GM13977 (cell line): ENCODE results near the gene MCM10.

Experiments
- DNase-seq: peaks from one replicate; pipeline ENCODE4 v3.0.0; 2012; ENCODE audit warnings: low spot score
- in situ Hi-C: fragments of 300-500 bp; cut with MboI; formaldehyde crosslinking; loops from one replicate; pipeline ENCODE4 v1.12.0; 2022; ENCODE audit warnings: low sequenced_read_pairs, low pct_unique_long_range_greater_than_20kb, mixed read lengths, inconsistent platforms; ENCODE audit not compliant: unreplicated experiment
- TF ChIP-seq, protein P1 (sequence below): IDR thresholded peaks from 2 replicates; pipeline ENCODE4 v1.5.1; 2012; ENCODE audit warnings: mild to moderate bottlenecking, control low read depth; ENCODE audit not compliant: insufficient read depth; ENCODE audit errors: extremely low read depth, missing control alignments

Gene MCM10

DNA sequence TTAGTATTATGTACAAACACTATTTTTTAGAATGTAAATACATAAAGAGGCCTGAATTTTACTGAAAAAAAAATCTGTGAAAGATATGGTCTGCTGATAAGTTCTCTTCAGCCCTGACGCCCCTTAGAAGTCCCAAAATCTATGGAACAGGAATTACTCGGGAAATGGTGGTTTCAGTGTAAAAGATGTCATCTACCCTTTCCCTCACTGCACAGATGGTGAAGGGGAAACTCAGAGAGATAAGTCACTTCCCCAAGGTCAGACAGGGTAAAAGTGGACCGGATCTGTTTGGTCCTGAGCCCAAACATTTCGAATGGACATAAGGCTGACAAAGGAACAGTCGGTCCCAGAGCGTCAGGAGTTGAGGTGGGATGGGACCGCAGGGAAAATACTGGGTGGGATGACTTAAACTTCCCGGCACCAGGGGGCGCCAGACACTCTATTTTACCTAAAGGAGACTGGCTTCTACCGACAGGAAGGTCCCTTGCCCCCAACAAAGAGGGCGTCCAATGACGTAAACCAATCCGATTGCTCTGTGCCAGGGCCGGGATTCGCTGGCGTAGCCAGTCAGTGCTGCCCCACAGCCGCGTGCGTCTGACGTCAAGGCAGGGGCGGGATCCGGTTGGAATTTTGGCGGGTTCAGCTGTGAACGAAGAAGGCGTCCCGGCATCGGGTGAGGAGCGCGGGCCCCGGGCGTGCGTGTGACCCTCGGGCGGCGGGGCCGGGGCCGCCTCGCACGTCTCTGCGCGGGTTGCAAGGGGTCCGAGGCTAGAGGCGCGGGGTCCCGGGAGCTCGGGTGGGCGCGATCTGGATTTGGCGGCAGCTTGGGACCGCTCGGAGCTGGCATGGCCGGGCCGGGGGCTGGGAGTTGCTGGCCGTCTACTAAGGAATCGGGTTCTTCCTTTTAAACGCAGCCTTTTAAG lies at the start of gene MCM10:
Gene MCM10, plus strand, starts transcription at position 625 of the 923 bp plus-strand sequence. CDS start 2,645 bp downstream, outside the sequence.
- DNase-seq, result peak; percentile 99
- in situ Hi-C loops, result no loop called here
- TF ChIP-seq, protein P1, sequence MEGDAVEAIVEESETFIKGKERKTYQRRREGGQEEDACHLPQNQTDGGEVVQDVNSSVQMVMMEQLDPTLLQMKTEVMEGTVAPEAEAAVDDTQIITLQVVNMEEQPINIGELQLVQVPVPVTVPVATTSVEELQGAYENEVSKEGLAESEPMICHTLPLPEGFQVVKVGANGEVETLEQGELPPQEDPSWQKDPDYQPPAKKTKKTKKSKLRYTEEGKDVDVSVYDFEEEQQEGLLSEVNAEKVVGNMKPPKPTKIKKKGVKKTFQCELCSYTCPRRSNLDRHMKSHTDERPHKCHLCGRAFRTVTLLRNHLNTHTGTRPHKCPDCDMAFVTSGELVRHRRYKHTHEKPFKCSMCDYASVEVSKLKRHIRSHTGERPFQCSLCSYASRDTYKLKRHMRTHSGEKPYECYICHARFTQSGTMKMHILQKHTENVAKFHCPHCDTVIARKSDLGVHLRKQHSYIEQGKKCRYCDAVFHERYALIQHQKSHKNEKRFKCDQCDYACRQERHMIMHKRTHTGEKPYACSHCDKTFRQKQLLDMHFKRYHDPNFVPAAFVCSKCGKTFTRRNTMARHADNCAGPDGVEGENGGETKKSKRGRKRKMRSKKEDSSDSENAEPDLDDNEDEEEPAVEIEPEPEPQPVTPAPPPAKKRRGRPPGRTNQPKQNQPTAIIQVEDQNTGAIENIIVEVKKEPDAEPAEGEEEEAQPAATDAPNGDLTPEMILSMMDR, result peak; percentile 73

DNA sequence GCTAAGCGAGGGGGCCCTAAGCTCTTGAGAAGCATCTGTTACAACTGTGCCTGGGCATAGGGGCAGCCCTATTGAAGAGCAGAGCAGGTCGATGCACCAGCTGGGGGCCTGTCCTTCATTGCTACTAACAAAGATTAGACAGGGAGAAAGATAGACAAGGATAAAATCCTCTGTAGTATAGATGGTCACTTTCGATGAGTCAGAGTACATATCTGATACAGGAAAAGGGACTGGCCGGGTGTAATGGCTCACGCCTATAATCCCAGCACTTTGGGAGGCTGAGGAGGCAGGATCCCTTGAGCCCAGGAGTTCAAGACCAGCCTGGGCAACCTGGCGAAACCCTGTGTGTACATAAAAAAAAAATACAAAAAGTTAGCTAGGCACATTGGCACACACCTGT lies 47.8 kb upstream of the MCM10 start:
- in situ Hi-C loops, result no loop called here
- TF ChIP-seq, protein P1, result no peak
- DNase-seq, result no peak

DNA sequence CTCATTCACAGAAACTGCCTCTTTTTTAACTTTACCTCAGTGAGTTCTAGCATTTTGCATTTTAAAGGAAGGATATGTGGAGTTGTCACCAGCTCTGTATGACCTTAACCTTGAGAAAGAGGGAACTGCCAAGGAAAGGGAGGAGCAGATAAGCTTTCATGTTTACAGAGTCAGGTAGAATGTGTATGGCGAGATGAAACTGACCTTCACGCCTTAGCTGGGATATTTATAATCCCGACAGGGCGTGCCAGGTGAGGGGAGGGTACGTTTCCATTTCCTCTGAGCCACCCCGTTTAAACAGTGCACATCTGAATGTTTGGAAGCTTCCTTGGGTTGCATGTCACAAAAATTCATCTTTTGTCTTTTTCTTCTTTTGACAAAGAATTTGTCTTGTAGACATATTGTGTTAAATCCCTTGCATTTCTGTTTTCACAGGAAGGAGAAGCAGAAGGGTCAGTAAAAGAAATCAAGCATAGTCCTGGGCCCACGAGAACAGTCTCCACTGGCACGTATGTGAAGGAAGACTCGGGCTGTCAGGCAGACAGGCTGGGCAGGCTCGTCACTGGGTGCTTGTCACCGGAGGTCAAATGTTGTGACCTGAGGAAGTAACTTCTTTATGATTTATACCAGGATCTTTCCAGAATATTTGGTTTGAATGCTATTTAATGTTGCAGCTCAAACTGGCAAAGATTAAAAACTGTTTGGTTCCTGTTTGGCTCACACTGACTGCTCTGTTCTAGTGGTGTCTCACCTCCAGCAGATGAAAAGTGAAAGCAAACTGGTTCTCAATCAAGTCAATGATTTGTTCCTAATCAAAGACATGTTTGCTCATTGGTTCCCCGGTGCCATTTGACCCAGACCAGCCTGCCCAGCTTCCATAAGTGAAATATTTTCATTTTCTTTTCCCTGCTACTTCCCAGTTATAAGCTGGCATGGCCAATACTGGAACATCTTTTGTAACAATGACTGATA lies 45.2 kb upstream of the MCM10 start:
- no peak for DNase-seq
- in situ Hi-C loops, result no loop called here
- TF ChIP-seq, protein P1, result no peak

DNA sequence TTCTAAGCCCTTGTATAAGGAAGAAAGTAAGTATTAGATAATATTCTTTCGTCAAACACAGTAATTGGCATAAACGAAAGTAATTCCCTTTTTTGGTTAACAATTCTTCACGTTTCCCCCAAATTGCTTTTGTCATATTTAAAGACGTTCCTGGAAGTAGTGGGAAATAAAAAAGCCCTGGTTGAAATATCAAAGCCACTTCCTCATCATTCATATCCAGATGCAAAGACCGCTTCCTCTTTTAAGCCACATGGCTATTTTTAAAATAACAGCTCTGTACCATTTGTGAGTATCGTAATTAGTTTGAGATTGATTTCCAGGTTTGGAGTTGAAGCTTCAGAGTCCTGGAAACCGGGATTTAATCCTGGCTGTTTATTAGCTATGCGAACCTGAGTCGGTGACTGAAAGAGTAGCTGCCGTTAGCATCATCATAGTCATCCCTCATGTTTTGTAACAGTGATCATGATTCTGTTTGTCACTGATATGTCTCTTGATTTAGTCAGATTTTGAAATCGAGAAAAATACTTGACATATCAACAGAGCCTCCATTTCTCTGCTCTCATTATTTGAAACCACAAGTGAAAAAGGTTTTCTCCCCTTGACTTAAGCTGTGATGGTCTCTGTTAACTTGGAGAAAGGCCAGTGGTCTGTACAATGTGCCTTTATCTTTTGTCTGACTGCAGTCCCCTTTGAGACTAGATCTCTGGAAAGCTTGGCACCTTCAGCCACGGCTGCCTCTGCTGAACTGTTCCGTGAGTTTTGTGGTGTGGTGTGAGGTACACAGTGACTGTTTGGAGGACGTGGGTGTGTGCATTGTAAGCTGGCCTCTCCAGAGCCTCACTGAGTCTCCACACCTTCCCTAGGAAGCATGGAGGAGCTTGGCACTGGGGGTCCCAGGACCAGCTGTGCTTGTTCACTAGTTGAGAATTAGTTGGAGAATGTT lies 43.2 kb upstream of the MCM10 start:
- in situ Hi-C loops, result no loop called here
- TF ChIP-seq, protein P1, result no peak
- no peak for DNase-seq

DNA sequence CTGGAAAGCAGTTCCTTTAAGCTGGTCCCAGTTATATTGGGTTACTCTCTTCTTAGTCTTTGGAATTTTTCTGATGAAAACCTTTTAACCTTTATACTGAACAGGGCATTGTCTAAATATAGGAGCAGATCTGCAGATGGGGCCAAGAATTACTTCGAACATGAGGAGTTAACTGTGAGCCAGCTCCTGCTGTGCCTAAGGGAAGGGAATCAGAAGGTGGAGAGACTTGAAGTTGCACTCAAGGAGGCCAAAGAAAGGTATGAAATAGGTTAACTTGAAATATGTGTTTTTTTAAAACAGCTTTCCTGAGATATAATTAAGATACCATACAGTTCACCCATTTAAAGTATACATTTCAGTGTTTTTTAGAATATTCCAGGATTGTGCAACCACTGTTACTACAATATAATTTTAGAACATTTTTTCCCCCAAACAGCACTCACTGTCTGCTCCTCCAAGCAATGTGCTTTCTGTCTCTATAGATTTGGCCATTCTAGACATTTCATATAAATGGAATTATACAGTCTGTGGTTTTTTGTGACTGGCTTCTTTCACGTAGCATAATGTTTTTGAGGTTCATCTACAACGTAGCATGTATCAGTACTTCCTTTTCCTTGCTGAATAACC lies 42.5 kb upstream of the MCM10 start:
- in situ Hi-C loops, result no loop called here
- DNase-seq, result no peak
- TF ChIP-seq, protein P1, result no peak
